Hepatocyte (in vitro differentiated cells): ENCODE measurements around the gene TBX15. TPM values are rescaled to one million over a fixed set of nuclear protein-coding genes. Genes with fewer than 3 reads are reported as not detected.

Experiments used
- DNase-seq: peaks from one replicate; pipeline ENCODE4 v3.0.0-alpha.2; 2016; ENCODE audit warnings: low spot score
- H2AFZ ChIP-seq: fragments of 200-600 bp; sonication (generic); 2 replicates; pipeline ENCODE4 v1.6.0; 2016; ENCODE audit warnings: antibody characterized with exemption, mild to moderate bottlenecking
- H3K27ac ChIP-seq: fragments of 200-600 bp; sonication (generic); 2 replicates; pipeline ENCODE4 v1.5.1; 2016; ENCODE audit warnings: mild to moderate bottlenecking
- H3K27me3 ChIP-seq: fragments of 200-600 bp; sonication (generic); 2 replicates; pipeline ENCODE4 v1.6.1; 2016
- H3K36me3 ChIP-seq: fragments of 200-600 bp; sonication (generic); replicated peaks from 2 replicates; pipeline ENCODE4 v1.5.1; 2016; ENCODE audit warnings: low read depth; ENCODE audit not compliant: insufficient read depth
- H3K4me1 ChIP-seq: fragments of 200-600 bp; sonication (generic); 2 replicates; pipeline ENCODE4 v1.5.1; 2016; ENCODE audit warnings: mild to moderate bottlenecking, moderate library complexity; ENCODE audit not compliant: insufficient read depth
- H3K4me2 ChIP-seq: fragments of 200-600 bp; sonication (generic); 2 replicates; pipeline ENCODE4 v1.6.0; 2016
- H3K4me3 ChIP-seq: fragments of 200-600 bp; sonication (generic); 2 replicates; pipeline ENCODE4 v1.5.1; 2016; ENCODE audit warnings: mild to moderate bottlenecking
- H3K79me2 ChIP-seq: fragments of 200-600 bp; sonication (generic); 2 replicates; pipeline ENCODE4 v1.6.0; 2017; ENCODE audit warnings: mild to moderate bottlenecking
- H3K9me2 ChIP-seq: fragments of 200-600 bp; sonication (generic); replicated peaks from 2 replicates; pipeline ENCODE4 v1.6.0; 2017; ENCODE audit warnings: mild to moderate bottlenecking; ENCODE audit not compliant: insufficient read depth
- H3K9me3 ChIP-seq: fragments of 200-600 bp; sonication (generic); 2 replicates; pipeline ENCODE4 v1.5.1; 2016; ENCODE audit warnings: low read depth, mild to moderate bottlenecking
- H4K20me1 ChIP-seq: fragments of 200-600 bp; sonication (generic); 2 replicates; pipeline ENCODE4 v1.6.0; 2016; ENCODE audit warnings: mild to moderate bottlenecking; ENCODE audit not compliant: insufficient read depth, poor library complexity, severe bottlenecking
- EZH2 ChIP-seq: fragments of 200-600 bp; sonication (generic); IDR thresholded peaks from 2 replicates; pipeline ENCODE4 v1.6.1; 2016; ENCODE audit warnings: antibody characterized with exemption, mild to moderate bottlenecking, borderline replicate concordance
- EZH2phosphoT487 ChIP-seq: fragments of 200-600 bp; sonication (generic); IDR thresholded peaks from one replicate; pipeline ENCODE4 v1.6.1; 2018; ENCODE audit warnings: antibody characterized with exemption, mild to moderate bottlenecking, low read depth, moderate library complexity; ENCODE audit not compliant: unreplicated experiment, severe bottlenecking
- WGBS: methylation state at CpG from one replicate; pipeline ENCODE4 v1.1.6; 2016; ENCODE audit warnings: low lambda C conversion rate; ENCODE audit errors: missing lambda C conversion rate; 5-methylcytosine and 5-hydroxymethylcytosine counted together
- polyA plus RNA-seq: library from polyadenylated mRNA; unstranded; fragments of >200 nt; fragmentation: Nextera tagmentation; extraction: Ambion mirVana; gene quantifications from 2 replicates; pipeline ENCODE4 v1.2.1, GENCODE V29; 2016
- total RNA-seq: library from RNA; depleted of rRNA; stranded (reverse); fragments of >200 nt; gene quantifications from 2 replicates; pipeline ENCODE4 v1.2.3, GENCODE V29; 2014
- TF ChIP-seq, protein P1 (sequence below): fragments of 200-600 bp; sonication (generic); IDR thresholded peaks from 2 replicates; pipeline ENCODE4 v1.5.1; 2016; ENCODE audit warnings: antibody characterized with exemption, mild to moderate bottlenecking; ENCODE audit not compliant: poor library complexity

The TBX15 gene
- total and polyA plus RNA-seq, 2 experiments from 2014 or later, result 1.6 to 3.8 TPM

- no peaks in the 10 kb centered on the region for H3K79me2 ChIP-seq
- no peaks in the 10 kb centered on the region for H3K27me3 ChIP-seq
- no peak overlapping the region for H3K27ac ChIP-seq
- 57% methylated on average over 3 of the region's 3 CpGs for WGBS
- no peak overlapping the region for H2AFZ ChIP-seq
- H3K9me3 ChIP-seq, result no peaks in the 10 kb centered on the region
- no peak for DNase-seq
- TF ChIP-seq EZH2 (no peak), EZH2phosphoT487 (no peak)
- TF ChIP-seq, protein P1, sequence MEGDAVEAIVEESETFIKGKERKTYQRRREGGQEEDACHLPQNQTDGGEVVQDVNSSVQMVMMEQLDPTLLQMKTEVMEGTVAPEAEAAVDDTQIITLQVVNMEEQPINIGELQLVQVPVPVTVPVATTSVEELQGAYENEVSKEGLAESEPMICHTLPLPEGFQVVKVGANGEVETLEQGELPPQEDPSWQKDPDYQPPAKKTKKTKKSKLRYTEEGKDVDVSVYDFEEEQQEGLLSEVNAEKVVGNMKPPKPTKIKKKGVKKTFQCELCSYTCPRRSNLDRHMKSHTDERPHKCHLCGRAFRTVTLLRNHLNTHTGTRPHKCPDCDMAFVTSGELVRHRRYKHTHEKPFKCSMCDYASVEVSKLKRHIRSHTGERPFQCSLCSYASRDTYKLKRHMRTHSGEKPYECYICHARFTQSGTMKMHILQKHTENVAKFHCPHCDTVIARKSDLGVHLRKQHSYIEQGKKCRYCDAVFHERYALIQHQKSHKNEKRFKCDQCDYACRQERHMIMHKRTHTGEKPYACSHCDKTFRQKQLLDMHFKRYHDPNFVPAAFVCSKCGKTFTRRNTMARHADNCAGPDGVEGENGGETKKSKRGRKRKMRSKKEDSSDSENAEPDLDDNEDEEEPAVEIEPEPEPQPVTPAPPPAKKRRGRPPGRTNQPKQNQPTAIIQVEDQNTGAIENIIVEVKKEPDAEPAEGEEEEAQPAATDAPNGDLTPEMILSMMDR, result no peak
- H3K36me3 ChIP-seq, result no peaks in the 10 kb centered on the region
- H3K4me2 ChIP-seq, result no peak overlapping the region
- H3K4me3 ChIP-seq, result no peak overlapping the region
- no peaks in the 10 kb centered on the region for H3K4me1 ChIP-seq
- no peaks in the 10 kb centered on the region for H4K20me1 ChIP-seq
- H3K9me2 ChIP-seq, result no peaks in the 10 kb centered on the region
Measured at GRCh38 chr1:118940957-118941356, 47.2 kb downstream of the TBX15 start.

GRCh38 chr1:118937413-118938072, 50.6 kb downstream of the TBX15 start:
- Histone ChIP-seq H3K27ac (no peak overlapping the region), H3K27me3 (no peaks in the 10 kb centered on the region), H3K79me2 (no peaks in the 10 kb centered on the region), H3K4me3 (no peak overlapping the region), H3K4me2 (no peak overlapping the region), H3K36me3 (no peaks in the 10 kb centered on the region), H4K20me1 (no peaks in the 10 kb centered on the region), H3K4me1 (no peaks in the 10 kb centered on the region), H2AFZ (no peak overlapping the region), H3K9me3 (no peaks in the 10 kb centered on the region), H3K9me2 (no peaks in the 10 kb centered on the region)
- 87% methylated on average over 4 of the region's 4 CpGs for WGBS
- DNase-seq, result no peak
- TF ChIP-seq EZH2 (no peak), EZH2phosphoT487 (no peak)
- TF ChIP-seq, protein P1, result no peak

DNA sequence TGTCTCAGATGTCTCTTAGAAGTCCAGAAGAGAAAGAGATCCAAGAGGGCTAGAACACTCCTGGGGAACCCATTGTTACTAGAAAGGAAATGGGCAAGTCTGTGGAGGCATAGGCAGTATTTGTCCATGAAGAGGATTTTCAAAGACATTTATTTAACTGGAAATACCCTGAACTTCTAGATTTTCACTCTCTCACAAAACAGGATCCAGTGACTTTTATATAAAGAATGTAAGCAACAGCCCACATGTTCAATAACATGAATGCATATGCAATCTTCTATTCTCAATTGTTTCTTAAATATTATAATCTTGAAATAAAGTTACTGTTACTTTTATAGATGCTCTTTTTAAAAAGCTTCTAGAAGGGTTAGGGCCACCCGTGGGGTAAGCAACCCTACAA, 53.4 kb downstream of the TBX15 start:
- no peak for DNase-seq
- H3K79me2 ChIP-seq, result no peaks in the 10 kb centered on the region
- no peaks in the 10 kb centered on the region for H3K27me3 ChIP-seq
- no peaks in the 10 kb centered on the region for H4K20me1 ChIP-seq
- no peaks in the 10 kb centered on the region for H3K9me2 ChIP-seq
- no peaks in the 10 kb centered on the region for H3K4me1 ChIP-seq
- TF ChIP-seq, protein P1, result no peak
- no peak for TF ChIP-seq EZH2
- TF ChIP-seq EZH2phosphoT487, result no peak
- no peak overlapping the region for H3K4me3 ChIP-seq
- no peak overlapping the region for H2AFZ ChIP-seq
- H3K4me2 ChIP-seq, result no peak overlapping the region
- H3K27ac ChIP-seq, result no peak overlapping the region
- WGBS, result 68% methylated on average over 1 of the region's 1 CpG
- no peaks in the 10 kb centered on the region for H3K9me3 ChIP-seq
- H3K36me3 ChIP-seq, result no peaks in the 10 kb centered on the region
